Hematopoietic multipotent progenitor cell treated with erythropoietin and hydrocortisone succinate and interleukin-3 and kit ligand, for 15 days (in vitro differentiated cells): ENCODE measurements around the gene BPIFB1.

Experiments used
- DNase-seq: peaks from one replicate; pipeline ENCODE4 v3.0.0-alpha.2; 2015; ENCODE audit warnings: low spot score

Gene BPIFB1

DNA sequence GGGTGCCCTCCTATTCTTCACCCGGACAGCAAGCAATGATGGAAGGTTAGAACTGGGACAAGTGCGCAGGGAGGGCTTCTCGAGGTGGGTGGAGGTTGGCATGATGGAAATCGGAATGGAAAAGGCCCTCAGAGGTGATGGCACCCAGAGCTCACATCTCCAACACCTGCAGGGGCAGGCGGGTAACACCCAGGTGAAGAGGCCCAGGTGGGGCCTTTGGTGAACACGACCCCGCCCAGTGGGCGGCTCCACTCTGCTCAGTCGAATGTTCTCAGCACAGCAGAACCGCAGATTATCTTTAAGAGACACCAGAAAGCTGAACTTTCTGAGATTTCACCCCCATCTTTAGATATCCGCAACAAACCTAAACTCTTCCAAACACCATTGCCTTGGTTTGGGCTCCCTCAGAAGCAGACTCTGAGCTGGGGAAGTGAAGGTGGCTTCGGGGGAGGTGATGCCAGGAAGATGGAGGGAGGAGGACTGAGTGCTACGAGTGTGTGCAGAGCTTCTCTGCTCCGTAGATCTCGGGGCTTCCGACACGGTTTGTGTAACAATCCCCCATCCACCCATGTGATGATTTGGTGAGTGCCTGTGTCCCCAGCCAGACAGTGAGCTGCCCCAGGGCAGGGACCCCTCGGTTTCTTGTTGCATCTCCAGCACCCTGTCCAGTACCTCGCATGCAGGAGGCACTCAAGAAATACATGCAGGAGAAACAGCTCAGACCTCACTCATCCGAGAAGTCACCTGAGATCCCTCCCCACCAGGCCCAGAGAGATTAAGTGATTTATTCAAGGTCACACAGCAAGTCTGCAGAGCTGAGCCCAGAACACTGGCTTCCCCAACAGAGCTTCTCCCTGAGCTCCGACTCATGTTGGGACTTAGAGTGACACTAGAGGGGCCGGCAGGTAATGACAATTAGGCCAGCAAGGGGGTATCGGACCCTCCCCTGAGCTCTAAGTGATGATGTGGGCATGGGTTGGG is 45.4 kb downstream of the BPIFB1 start:
- no peak for DNase-seq

DNA sequence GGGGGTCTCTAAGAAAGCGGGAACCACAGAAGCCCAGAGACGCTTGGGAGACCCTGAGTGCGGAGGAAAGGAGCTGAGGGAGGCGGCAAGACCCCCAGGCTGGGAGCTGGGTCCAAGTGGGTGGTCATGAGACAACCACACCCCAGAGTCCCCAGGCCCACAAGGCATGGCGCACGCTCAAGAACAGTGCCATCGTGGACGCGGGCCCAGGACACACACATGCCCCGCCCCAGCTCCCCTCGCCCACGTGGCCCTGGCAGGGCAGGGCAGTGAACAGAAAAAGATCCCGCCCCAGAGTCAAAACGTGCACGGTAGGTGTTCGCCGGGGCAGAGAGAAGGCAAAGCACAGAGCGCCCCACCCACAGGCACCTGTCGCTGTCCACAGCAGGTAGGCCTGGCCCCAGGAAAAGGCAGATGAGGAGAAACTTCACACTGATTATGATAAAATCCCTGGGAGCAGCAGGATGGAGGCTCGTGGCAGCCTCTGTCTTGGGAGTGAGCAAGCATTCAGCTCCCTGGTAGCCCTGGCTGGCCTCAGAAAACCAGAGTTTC is 50.0 kb downstream of the BPIFB1 start:
- no peak for DNase-seq

- DNase-seq, result no peak
These were observed 50.6 kb downstream of the BPIFB1 start for GRCh38 chr20:33333616-33334015.

- no peak for DNase-seq
These were observed 51.1 kb downstream of the BPIFB1 start for GRCh38 chr20:33334111-33334510.

- no peak for DNase-seq
These were observed 53.4 kb downstream of the BPIFB1 start for GRCh38 chr20:33336375-33336774.

GRCh38 chr20:33337119-33337518 is 54.1 kb downstream of the BPIFB1 start:
- DNase-seq, result no peak

DNA sequence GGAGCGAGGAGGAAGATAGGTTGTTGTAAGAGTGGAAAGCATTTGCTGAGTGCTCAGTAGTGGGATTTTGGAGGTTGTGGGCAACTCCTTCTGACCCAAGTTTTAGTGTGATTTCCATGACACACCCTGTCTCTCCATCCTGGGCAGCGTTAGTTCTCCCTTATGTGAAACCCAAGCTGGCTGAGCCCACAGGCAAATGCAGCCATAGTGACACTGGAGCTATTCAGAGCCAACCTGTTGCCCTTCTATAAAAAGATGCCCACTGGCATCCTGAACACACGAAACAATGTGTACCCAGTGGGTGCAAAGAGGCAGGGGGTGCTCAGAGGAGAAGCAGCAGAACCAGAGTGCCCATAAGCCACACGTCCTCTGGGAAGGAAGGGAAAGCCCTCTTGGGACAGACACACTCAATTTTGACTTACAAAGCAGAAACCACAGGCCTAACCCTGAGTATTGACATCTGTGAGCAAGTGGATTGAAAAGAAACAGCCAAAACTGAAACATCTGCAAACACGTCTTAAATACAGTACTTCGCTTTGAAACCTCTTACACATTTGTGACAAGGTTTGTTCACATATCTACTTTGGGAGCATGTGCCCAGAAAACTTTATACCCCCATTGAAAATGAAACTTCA is 54.6 kb downstream of the BPIFB1 start:
- no peak for DNase-seq

- no peak for DNase-seq
These were observed 55.6 kb downstream of the BPIFB1 start for GRCh38 chr20:33338467-33339258.

DNA sequence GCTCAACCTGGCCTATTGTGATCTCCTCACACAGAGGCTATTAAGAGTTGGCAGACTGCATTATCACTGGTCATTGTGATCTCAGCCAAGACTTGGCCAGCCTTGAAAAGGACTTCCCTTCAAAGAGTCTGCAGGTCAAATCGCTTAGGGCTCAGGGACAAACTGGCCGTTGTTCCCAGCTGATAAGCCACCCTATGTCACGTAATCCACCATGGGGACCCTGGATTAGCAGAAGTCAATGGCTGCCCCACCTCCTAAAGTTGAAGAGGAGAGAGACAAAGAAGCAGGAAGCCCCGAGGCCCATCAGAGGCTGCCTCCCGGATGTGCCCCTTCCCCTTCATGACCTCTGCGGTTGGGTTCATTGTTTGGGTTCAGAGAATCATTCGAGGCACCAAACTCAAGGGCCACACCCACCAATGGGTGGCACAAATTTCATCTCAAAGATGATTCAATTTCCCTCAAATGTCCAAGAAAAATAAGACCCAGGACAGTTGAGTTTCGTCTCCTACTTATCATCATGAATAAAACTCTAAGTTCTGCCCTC is 56.6 kb downstream of the BPIFB1 start:
- no peak for DNase-seq

GRCh38 chr20:33343521-33343920 is 60.5 kb downstream of the BPIFB1 start:
- no peak for DNase-seq

- DNase-seq, result no peak
These were observed 62.3 kb downstream of the BPIFB1 start for GRCh38 chr20:33345342-33345741.

GRCh38 chr20:33348136-33348937 is 65.3 kb downstream of the BPIFB1 start:
- DNase-seq, result no peak

DNA sequence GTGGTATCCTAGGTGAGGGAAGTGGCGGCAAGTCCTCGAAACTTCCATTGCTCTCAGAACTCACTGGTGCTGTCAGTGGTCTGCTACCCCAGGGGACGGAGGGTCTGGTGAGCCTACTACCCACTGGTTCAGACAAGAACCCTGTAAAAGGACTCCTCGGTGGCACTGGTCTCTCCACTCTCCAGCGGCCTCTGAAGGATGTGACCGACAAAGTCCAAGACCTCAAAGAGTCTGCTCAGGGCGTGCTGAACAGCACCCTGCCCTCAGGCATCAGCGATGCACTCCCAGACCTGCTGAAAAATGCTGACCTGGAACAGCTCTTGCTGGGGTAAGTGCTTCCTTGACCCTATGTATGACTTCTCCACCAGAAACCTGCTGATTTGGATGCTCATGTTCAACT is 66.5 kb downstream of the BPIFB1 start:
- DNase-seq, result no peak

- DNase-seq, result no peak
These were observed 68.7 kb downstream of the BPIFB1 start for GRCh38 chr20:33351696-33352095.

GRCh38 chr20:33352258-33353012 is 69.4 kb downstream of the BPIFB1 start:
- no peak for DNase-seq

- DNase-seq, result no peak
These were observed 70.0 kb downstream of the BPIFB1 start for GRCh38 chr20:33353013-33353402.
